Endometrium (tissue), 2 donors: Measurements from ENCODE around the gene CDK19.
"Not testable (repeated sequence)": the region's sequence is repeated elsewhere in the genome, so short reads cannot be mapped to it uniquely, and the experiment has no call there.

Experiments
- FAIRE-seq: peaks from 2 replicates; lab custom pipeline; 2012; peaks lifted over from hg19 to GRCh38; lab: Jason Lieb, UNC
- donor health status: control.
- donor health status: control.

Gene CDK19

GRCh38 chr6:110813338-110814101 is 1.7 kb downstream of the CDK19 start:
- no peak for FAIRE-seq

GRCh38 chr6:110812719-110813118 is 2.5 kb downstream of the CDK19 start:
- no peak for FAIRE-seq

- FAIRE-seq = no peak
Measured at GRCh38 chr6:110810896-110811586, 4.2 kb downstream of the CDK19 start.

- no peak for FAIRE-seq
Measured at GRCh38 chr6:110809792-110810191, 5.5 kb downstream of the CDK19 start.

- FAIRE-seq = not testable (repeated sequence)
Measured at GRCh38 chr6:110802175-110802574, 13.1 kb downstream of the CDK19 start.

GRCh38 chr6:110800839-110801196 is 14.5 kb downstream of the CDK19 start:
- FAIRE-seq = no peak

DNA sequence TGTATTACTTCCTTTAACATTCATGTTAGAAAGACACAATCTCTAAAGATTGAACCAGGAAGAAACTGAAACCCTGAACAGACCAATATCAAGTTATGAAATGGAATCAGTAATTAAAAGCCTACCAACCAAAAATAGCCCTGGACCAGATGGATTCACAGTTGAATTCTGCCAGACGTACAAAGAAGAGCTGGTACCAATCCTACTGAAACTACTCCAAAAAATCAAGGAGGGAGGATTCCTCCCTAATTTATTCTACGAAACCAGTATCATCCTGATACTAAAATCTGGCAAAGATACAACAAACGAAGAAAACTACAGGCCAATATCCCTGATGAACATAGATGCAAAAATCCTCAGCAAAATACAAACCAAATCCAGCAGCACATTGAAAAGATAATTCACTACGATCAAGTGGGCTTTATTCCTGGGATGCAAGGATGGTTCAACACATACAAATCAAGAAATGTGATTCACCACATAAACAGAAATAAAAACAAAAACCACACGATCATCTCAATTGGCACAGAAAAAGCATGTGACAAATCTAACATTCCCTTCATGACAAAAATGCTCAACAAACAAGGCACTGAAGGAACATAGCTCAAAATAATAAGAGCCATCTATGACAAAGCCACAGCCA is 15.0 kb downstream of the CDK19 start:
- no peak for FAIRE-seq

- FAIRE-seq = no peak
Measured at GRCh38 chr6:110799655-110800054, 15.6 kb downstream of the CDK19 start.

- FAIRE-seq = no peak
Measured at GRCh38 chr6:110799189-110799588, 16.1 kb downstream of the CDK19 start.

- no peak for FAIRE-seq
Measured at GRCh38 chr6:110795271-110795670, 20.0 kb downstream of the CDK19 start.

- no peak for FAIRE-seq
Measured at GRCh38 chr6:110786696-110787095, 28.6 kb downstream of the CDK19 start.

DNA sequence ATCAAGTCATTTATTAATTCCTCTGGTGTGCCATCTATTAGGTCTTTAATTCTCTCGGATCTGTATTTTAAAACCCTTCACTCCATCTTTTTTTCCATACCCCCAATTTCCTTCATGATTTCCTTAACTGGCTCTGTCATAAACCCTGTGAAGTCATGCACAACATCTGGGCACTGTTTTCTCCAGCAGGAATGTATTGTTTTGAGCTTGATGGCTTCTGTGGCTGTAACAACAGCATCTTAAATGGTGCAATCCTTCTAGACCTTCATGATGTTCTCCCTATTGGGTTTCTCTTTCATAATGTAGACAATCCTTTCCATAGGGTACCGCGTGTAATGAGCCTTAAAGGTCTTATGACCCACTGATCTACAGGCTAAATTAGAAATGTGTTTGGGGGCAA is 29.0 kb downstream of the CDK19 start:
- FAIRE-seq = no peak

DNA sequence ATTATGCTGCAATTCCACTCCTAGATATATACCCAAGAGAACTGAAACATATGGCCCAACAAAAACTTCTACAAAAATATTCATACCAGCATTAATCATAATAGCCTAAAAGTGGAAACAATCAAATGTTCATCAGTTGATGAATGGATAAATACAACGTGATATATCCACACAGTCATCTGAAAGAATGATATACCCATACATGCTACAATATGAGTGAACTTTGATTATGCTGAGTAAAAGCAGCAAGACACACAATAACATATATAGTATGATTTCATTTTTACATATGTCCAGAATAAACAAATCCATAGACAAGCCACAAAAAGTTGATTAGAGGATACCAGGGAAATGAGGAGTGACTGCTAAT is 30.7 kb downstream of the CDK19 start:
- FAIRE-seq = no peak

GRCh38 chr6:110781522-110782214 is 33.6 kb downstream of the CDK19 start:
- FAIRE-seq = no peak

DNA sequence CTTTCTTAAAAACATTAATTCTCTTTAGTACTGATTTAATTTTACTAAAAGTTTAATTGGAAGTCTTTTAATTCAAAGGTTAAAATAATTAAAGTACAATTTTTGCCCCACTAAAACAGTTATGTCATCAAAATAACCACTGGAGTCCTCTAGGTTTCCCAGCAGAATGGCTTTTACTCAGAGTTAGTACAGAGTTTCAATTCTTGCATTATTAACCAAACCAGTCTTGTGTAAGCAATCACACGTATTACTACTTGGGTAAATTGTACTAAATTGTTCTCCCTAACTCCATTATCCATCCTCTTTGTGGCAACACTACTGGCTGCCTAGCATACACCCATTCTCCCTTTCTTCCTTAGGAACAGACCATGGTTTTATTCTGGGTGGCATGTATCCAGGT is 36.9 kb downstream of the CDK19 start:
- FAIRE-seq = no peak

DNA sequence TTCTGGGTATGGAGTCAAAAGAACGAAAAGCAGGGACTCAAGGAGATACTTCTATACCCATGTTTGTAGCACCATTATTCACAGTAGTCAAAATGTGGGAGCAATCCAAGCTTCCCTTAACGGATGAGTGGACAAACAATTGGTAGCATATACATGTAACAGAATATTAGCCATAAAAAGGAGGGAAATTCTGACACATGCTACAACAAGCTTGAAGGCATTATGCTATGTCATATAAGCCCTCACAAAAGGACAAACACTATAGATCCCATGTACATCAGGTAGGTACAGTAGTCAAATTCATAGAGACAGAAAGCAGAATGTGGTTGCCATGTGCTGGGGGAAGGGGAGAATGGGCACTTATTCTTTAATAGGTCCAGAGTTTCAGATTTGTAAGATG is 37.6 kb downstream of the CDK19 start:
- no peak for FAIRE-seq

DNA sequence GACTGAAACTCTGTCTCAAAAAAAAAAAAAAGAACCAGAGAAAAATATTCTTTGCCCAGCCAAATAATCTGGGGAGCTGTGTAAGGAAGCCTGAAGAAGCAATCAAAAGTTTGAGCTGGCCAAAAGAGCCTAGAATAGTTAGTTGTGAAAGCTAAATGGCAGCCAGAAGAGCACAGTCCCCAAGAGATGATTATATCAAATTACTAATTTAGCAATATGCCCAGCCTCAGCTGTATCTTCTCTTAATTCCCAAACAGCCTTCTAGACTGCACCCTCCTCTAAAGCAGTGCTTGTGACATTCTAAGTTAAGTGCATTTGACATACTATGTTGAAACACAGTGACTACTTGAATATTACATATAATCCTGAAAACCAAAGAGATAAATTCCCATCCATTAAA is 38.9 kb downstream of the CDK19 start:
- FAIRE-seq = no peak

GRCh38 chr6:110769923-110770322 is 45.3 kb downstream of the CDK19 start:
- FAIRE-seq = no peak

DNA sequence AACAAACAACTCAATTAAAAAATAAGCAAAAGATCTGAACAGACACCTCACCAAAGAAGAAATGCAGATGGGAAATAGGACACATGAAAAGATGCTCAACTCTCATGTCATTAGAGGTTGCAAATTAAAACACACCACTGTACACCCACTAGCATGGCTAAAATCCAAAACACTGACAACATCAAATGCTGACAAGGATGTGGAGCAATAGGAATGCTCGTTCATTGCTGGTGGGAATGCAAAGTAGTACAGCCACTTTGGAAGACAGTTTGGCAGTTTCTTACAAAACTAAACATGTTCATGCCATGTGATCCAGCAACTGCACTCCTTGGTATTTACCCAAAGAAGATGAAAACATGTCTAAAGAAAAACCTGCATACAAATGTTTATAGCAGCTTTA is 47.2 kb downstream of the CDK19 start:
- no peak for FAIRE-seq

GRCh38 chr6:110761371-110761770 is 53.9 kb downstream of the CDK19 start:
- no peak for FAIRE-seq

DNA sequence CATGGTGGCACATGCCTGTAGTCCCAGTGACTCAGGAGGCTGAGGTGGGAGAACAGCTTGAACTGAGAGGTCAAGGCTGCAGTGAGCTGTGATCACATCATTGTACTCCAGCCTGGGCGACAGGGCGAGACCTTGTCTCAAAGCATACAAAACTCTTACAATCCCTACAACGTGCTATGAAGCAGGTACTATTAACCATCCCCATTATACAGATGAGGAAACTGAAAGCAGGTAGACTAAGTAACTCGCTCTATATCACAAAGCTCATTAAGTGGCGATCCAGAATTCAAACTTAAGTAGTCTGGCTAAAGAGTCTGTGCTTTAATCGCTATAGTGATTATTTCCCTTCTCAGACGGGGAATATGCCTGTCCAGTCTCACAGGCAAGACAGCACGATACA is 54.7 kb downstream of the CDK19 start:
- no peak for FAIRE-seq

GRCh38 chr6:110760098-110760497 is 55.2 kb downstream of the CDK19 start:
- FAIRE-seq = not testable (repeated sequence)

DNA sequence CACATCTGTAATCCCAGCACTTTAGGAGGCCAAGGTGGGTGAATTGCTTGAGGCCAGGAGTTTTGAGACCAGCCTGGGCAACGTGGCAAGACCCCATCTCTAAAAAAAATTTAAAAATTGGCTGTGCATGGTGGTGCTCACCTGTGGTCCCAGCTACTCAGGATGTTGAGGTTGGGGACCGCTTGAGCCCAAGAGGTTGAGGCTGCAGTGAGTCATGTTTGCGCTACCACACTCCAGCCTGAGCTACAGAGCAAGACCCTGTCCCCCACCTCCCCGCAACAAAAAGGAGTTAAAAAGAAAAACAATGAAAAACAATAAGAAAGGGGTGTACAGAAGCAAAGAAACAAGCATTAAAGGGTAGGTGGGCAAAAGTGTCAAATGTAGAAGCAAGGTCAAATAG is 57.3 kb downstream of the CDK19 start:
- no peak for FAIRE-seq
